Measurements from ENCODE around the gene CLSTN2.

The CLSTN2 gene

GRCh38 chr3:139944256-139944910, 9.4 kb downstream of the CLSTN2 start:
- peak; percentile 55 for DNase-seq

DNA sequence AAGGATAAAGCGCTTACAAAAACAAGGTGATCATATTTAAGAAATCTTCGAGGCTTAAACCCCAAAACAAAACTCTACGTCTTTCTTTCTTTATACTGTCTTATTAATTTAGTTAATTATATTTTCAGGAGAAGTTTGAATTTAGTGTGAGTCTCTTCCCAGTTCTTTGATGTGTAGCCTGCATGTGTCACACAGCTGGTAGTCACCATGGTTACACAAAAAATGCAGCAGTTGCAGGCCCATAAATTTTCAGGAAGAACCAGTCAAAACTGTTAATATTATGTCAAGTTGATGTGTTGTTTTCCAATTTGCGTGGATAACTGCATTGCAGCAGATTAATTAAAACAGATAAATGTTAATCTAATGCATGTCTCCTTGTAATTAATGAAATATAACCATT, 10.4 kb downstream of the CLSTN2 start:
- no peak for DNase-seq

- no peak for DNase-seq
Measured at GRCh38 chr3:139945942-139946341, 11.0 kb downstream of the CLSTN2 start.

DNA sequence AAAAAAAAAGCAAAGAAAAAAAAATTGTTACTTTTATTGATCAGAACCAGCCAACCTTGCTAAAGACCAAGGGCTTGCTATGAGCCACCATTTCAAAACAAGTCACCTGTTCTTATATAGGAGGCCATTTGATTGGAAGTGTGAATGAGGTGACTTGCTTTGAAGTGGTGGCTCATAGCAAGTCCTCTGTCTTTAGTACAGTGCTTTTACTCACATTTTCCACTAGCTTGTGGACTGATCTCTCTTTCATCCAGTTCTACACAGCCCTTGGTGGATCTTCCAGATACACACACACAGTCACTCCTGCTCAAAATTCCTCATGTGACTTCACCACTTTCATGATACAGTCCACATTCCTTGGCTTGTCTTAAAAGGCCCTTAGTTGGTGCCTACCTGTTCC, 13.5 kb downstream of the CLSTN2 start:
- no peak for DNase-seq

- no peak for DNase-seq
Measured at GRCh38 chr3:139948898-139949297, 13.9 kb downstream of the CLSTN2 start.

GRCh38 chr3:139953131-139953910, 18.3 kb downstream of the CLSTN2 start:
- DNase-seq: no peak

GRCh38 chr3:139954146-139954860, 19.3 kb downstream of the CLSTN2 start:
- no peak for DNase-seq

- no peak for DNase-seq
Measured at GRCh38 chr3:139957844-139958243, 22.9 kb downstream of the CLSTN2 start.

- no peak for DNase-seq
Measured at GRCh38 chr3:139969386-139969785, 34.4 kb downstream of the CLSTN2 start.

DNA sequence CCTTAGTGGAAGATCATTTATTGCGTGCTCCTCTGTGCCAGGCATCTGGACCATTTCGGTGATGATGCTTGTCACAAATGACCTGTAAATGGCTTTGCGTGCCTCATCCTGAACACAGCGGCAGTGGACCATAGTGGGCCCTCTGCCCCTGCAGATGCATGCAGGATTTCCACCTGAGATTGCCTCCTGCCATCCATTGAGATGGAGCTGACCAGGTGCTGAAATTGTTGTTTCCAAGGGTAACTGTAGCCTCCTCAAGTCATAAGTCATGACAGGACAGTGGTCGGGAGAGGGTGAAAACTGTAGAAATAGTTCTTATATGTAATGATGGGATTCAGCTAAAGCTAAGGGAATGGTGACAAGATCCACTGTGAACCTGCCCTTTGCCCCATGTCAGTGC, 35.5 kb downstream of the CLSTN2 start:
- no peak for DNase-seq

DNA sequence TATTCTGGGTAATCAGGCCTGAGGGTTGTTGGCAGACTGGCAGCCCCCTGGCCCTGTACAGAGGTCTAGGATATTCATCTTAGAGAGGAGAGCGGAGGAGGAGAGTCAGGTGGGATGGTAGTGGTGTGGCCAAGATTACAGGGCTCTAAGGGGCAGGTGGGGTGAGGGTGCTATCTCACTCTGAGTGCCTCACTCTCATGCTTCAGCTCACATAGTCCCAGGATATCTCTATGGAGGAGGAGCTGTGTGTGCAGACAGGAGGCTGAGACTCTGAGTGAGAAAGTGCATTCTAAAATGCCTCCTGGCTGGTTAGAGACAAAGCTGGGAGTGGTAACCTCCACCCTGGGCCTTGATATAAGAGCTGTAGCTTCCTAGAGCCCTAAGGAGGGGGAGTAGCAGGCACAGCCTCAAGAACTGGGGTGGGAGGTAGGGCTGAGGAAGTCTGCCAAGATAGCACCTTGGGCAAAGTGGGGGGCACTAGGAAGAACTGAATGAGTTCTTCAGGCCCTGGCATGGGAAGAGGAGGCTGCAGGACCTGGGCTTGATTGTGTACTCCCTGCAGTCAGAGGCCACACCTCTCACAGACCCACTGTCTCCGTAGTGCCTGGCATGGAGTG, 39.9 kb downstream of the CLSTN2 start:
- DNase-seq: no peak

- no peak for DNase-seq
Measured at GRCh38 chr3:139975594-139976365, 40.8 kb downstream of the CLSTN2 start.

- no peak for DNase-seq
Measured at GRCh38 chr3:139978966-139979365, 44.0 kb downstream of the CLSTN2 start.

DNA sequence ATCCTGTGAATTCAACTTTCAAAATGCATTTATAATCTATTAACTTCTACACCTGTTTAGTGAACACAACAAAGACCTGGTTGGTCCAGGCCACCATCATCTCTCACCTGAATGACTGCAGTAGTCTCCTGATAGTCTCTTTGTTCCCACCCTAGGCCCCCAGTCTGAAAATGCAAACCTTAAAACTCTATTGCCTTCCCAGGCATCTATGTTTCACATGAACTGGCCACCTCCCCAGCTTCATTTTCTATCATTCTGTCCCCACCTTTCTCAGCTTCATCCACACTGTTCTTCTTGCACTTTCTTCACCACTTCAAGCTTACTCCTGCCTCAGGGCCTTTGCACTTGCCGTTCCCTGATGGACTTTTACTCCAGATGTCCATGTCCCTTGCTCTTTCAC, 45.0 kb downstream of the CLSTN2 start:
- DNase-seq: no peak

- DNase-seq: peak; percentile 19
Measured at GRCh38 chr3:139982404-139982803, 47.4 kb downstream of the CLSTN2 start.

DNA sequence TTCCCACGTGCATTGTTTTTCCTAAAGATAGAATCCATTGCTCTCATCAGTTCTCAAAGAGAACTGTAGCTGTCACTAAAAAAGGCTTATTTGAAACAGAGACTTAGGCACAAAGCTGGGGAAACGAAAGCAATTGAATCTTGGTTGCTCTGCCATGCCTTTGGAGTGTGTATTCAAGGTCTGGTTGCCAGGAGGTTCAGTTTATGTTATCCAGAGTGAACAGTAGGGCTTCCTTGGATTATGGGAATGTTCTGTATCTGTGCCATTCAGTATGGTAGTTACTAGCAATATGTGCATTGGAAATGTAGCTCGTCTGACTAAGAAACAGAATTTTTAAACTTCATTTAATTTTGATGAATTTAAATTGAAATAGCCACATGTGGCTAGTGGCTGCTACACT, 50.6 kb downstream of the CLSTN2 start:
- DNase-seq: no peak

DNA sequence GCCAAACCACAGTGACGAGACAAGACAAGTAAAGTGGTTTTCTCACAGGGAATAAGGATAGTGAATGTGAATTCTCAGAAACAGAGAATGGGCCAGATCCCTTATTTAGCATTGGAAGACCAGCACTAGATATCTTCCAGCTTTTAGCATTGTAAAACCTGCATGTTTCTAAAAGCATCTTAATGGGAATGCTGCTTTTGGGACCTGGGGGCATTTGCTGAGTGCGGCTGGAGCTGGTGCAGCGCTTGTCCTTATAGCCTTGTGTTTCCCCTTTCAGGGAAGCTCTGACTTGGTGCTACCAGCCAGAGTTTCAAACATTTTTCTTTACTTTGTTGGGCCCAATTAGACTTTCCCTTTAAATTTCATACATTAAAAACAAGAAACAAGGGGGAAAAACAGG, 52.9 kb downstream of the CLSTN2 start:
- DNase-seq: no peak

DNA sequence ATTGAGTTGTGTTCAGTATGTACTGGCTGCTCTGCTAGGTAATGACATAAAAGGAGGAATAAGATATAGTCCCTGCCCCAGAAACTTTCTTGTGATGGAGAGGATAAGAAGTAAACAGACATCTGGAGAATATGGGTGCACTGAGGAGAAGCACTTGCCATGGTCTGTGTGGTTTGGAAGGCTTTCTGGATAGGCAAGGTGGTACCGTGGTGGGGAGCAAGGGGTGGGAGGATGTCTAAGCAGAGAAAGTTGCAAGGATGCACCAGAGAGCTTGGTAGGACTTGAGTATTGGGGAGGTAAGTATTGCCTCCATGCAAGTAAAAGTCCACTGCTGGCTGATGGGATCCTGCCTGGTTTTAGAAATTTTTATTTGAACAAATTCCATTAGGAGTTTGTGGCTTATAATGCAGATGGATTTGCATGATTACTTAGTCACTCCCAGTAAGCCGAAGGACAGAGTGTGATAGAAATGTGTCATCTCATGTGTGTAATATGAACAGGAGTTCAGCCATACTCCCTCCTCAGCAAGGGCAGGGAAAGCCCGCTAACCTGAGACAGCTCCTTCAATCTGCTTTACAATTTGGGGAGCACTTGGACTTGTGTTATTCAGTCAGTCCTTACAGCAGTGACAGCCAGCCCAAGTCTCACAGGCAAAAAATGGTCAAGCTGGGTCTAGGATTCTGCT, 53.6 kb downstream of the CLSTN2 start:
- DNase-seq: no peak

- DNase-seq: no peak
Measured at GRCh38 chr3:139994891-139995290, 59.9 kb downstream of the CLSTN2 start.

DNA sequence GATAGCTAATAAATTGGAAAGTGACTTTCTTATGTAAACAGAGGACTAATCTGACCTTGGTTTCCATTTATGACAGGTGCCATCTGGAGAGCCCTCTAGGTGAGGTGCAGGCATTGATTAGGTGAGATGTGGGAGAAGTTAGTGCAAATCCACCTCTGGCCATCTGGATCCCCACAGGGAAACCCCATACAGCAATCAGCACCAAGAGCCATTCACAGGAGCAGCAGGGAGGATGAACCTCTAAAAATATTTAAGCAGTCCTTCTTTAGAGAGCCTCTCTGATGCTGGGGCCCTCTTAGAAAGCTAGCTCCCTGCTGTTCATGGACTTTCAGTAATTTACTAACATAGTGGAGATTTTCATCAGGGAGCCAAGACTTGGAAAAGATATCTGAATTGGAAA, 69.3 kb downstream of the CLSTN2 start:
- DNase-seq: no peak

DNA sequence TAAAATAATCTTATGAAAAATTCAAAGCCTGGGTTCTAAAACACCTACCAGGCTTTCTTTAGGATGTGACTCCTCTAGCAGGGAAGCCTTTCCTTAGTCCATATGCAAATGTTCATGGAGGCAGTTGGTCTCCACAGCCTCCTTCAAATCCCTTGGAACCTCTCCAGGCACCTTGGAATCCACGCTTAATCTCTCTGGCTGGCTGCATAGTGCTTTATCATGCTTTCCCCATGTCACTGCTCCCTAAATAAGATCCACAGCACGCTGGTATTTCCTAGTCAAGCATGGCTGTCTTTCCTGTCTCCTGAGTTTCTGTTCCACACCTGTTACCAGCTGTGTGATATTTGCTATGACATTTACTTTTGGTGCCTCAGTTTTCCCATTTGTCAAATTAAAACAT, 71.3 kb downstream of the CLSTN2 start:
- DNase-seq: no peak

DNA sequence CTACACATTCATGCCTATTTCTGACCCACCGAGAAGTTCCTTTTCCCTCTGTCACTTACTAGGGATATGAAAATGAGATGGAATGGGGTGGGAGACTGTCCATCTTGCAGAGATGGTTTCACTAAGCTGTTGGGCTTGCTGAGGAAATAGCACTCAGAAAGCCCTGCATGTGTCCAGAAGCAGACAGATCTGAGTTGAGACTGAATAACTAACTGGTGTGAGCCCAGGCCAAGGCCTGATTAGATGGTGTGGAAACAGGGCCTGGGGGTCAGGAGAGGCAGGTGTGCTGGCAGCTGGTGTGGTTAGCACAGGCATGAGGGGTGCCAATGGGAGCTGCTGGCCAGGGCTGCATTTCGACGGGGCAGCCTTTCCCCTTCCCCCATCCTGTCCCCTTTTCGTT, 72.1 kb downstream of the CLSTN2 start:
- DNase-seq: no peak
